GM21529 (cell line): ENCODE measurements around the gene UFD1.

Experiments used
- ATAC-seq: cut with Tn5 transposase; IDR thresholded peaks from one replicate; pipeline ENCODE4 v1.9.1; 2021; ENCODE audit not compliant: unreplicated experiment

Gene UFD1

GRCh38 chr22:19400881-19401280, 78.1 kb downstream of the UFD1 start:
- no peak for ATAC-seq
